Dermis blood vessel endothelial cell (primary cell): ENCODE data around the gene SMAD3. TPM values are rescaled to one million over a fixed set of nuclear protein-coding genes. Genes with fewer than 3 reads are reported as not detected.
A peak's percentile ranks its signal among the peaks of the same experiment; 100 is the strongest.

Experiments
- DNase-seq: peaks from one replicate; pipeline ENCODE4 v3.0.0; 2010
- total RNA-seq: library from RNA; depleted of rRNA; stranded (reverse); fragments of >200 nt; gene quantifications from 2 replicates; pipeline ENCODE4 v1.2.3, GENCODE V29; 2014

Gene SMAD3
- total RNA-seq, 1 donor from 2014 or later, result 16.5 TPM

- peak; percentile 71 for DNase-seq
Observed at GRCh38 chr15:67127965-67128364, 62.6 kb downstream of the SMAD3 start.

- no peak for DNase-seq
Observed at GRCh38 chr15:67130166-67130565, 64.8 kb downstream of the SMAD3 start.

GRCh38 chr15:67130673-67131601 is 65.5 kb downstream of the SMAD3 start:
- no peak for DNase-seq

- no peak for DNase-seq
Observed at GRCh38 chr15:67132276-67132675, 66.9 kb downstream of the SMAD3 start.

GRCh38 chr15:67133026-67133425 is 67.6 kb downstream of the SMAD3 start:
- no peak for DNase-seq

- DNase-seq, result no peak
Observed at GRCh38 chr15:67133738-67134066, 68.3 kb downstream of the SMAD3 start.

- peak; percentile 90 for DNase-seq
Observed at GRCh38 chr15:67134067-67134838, 68.9 kb downstream of the SMAD3 start.

- no peak for DNase-seq
Observed at GRCh38 chr15:67134871-67135492, 69.6 kb downstream of the SMAD3 start.

GRCh38 chr15:67135494-67135893 is 70.1 kb downstream of the SMAD3 start:
- DNase-seq, result no peak

- no peak for DNase-seq
Observed at GRCh38 chr15:67136802-67137201, 71.4 kb downstream of the SMAD3 start.

GRCh38 chr15:67137319-67137718 is 71.9 kb downstream of the SMAD3 start:
- DNase-seq, result no peak

GRCh38 chr15:67137951-67138848 is 72.8 kb downstream of the SMAD3 start:
- no peak for DNase-seq

GRCh38 chr15:67138891-67139855 is 73.8 kb downstream of the SMAD3 start:
- peak; percentile 55 for DNase-seq

- DNase-seq, result no peak
Observed at GRCh38 chr15:67140078-67140833, 74.9 kb downstream of the SMAD3 start.

- DNase-seq, result no peak
Observed at GRCh38 chr15:67142092-67142766, 76.8 kb downstream of the SMAD3 start.

GRCh38 chr15:67142767-67143100 is 77.3 kb downstream of the SMAD3 start:
- peak; percentile 78 for DNase-seq

- DNase-seq, result no peak
Observed at GRCh38 chr15:67143646-67144045, 78.2 kb downstream of the SMAD3 start.

- peak; percentile 58 for DNase-seq
Observed at GRCh38 chr15:67144609-67145311, 79.4 kb downstream of the SMAD3 start.

GRCh38 chr15:67145312-67145610 is 79.9 kb downstream of the SMAD3 start:
- no peak for DNase-seq
